Measurements from ENCODE around the gene CAMTA1.

The CAMTA1 gene

GRCh38 chr1:7485826-7486225 lies 700.6 kb downstream of the CAMTA1 start:
- Histone ChIP-seq H3K36me3 (ENCODE audit: insufficient read depth, low read length) (no peaks in the 10 kb centered on the region), H3K9me3 (ENCODE audit: insufficient read depth, low read depth, low read length) (no peaks in the 10 kb centered on the region), H3K9ac (ENCODE audit: low read depth, low read length) (no peak overlapping the region), H3K27me3 (ENCODE audit: insufficient read depth, low read length) (no peaks in the 10 kb centered on the region), H3K4me3 (ENCODE audit: low read length) (no peak overlapping the region), H3K4me1 (ENCODE audit: insufficient read depth, low read length) (no peaks in the 10 kb centered on the region), H3K27ac (ENCODE audit: low read depth, low read length) (no peak overlapping the region)
- WGBS: 95% methylated on average over 6 of the region's 6 CpGs

GRCh38 chr1:7487766-7488474 lies 702.7 kb downstream of the CAMTA1 start:
- peaks cover 3% of the 10 kb centered on the region for H3K4me1 ChIP-seq (ENCODE audit: insufficient read depth, low read length)
- no peak overlapping the region for H3K27ac ChIP-seq (ENCODE audit: low read depth, low read length)
- H3K27me3 ChIP-seq (ENCODE audit: insufficient read depth, low read length): no peaks in the 10 kb centered on the region
- H3K9me3 ChIP-seq (ENCODE audit: insufficient read depth, low read depth, low read length): no peaks in the 10 kb centered on the region
- no peaks in the 10 kb centered on the region for H3K36me3 ChIP-seq (ENCODE audit: insufficient read depth, low read length)
- 76% methylated on average over 8 of the region's 8 CpGs for WGBS
- H3K9ac ChIP-seq (ENCODE audit: low read depth, low read length): no peak overlapping the region
- H3K4me3 ChIP-seq (ENCODE audit: low read length): no peak overlapping the region

- Histone ChIP-seq H3K4me3 (ENCODE audit: low read length) (no peak overlapping the region), H3K36me3 (ENCODE audit: insufficient read depth, low read length) (no peaks in the 10 kb centered on the region), H3K27me3 (ENCODE audit: insufficient read depth, low read length) (no peaks in the 10 kb centered on the region), H3K27ac (ENCODE audit: low read depth, low read length) (no peak overlapping the region), H3K9ac (ENCODE audit: low read depth, low read length) (no peak overlapping the region), H3K4me1 (ENCODE audit: insufficient read depth, low read length) (peaks cover 3% of the 10 kb centered on the region), H3K9me3 (ENCODE audit: insufficient read depth, low read depth, low read length) (no peaks in the 10 kb centered on the region)
- WGBS: 89% methylated on average over 1 of the region's 1 CpG
These were observed 703.2 kb downstream of the CAMTA1 start for GRCh38 chr1:7488475-7488842.

- no peak overlapping the region for H3K27ac ChIP-seq (ENCODE audit: low read depth, low read length)
- WGBS: 94% methylated on average over 13 of the region's 13 CpGs
- H3K4me1 ChIP-seq (ENCODE audit: insufficient read depth, low read length): peaks cover 3% of the 10 kb centered on the region
- H3K9me3 ChIP-seq (ENCODE audit: insufficient read depth, low read depth, low read length): no peaks in the 10 kb centered on the region
- H3K4me3 ChIP-seq (ENCODE audit: low read length): no peak overlapping the region
- no peak overlapping the region for H3K9ac ChIP-seq (ENCODE audit: low read depth, low read length)
- no peaks in the 10 kb centered on the region for H3K27me3 ChIP-seq (ENCODE audit: insufficient read depth, low read length)
- H3K36me3 ChIP-seq (ENCODE audit: insufficient read depth, low read length): no peaks in the 10 kb centered on the region
These were observed 704.3 kb downstream of the CAMTA1 start for GRCh38 chr1:7489586-7489985.

GRCh38 chr1:7490576-7490975 lies 705.3 kb downstream of the CAMTA1 start:
- WGBS: 88% methylated on average over 10 of the region's 10 CpGs
- H3K9me3 ChIP-seq (ENCODE audit: insufficient read depth, low read depth, low read length): no peaks in the 10 kb centered on the region
- no peaks in the 10 kb centered on the region for H3K36me3 ChIP-seq (ENCODE audit: insufficient read depth, low read length)
- no peak overlapping the region for H3K4me3 ChIP-seq (ENCODE audit: low read length)
- no peaks in the 10 kb centered on the region for H3K27me3 ChIP-seq (ENCODE audit: insufficient read depth, low read length)
- no peak overlapping the region for H3K9ac ChIP-seq (ENCODE audit: low read depth, low read length)
- H3K4me1 ChIP-seq (ENCODE audit: insufficient read depth, low read length): peaks cover 3% of the 10 kb centered on the region
- no peak overlapping the region for H3K27ac ChIP-seq (ENCODE audit: low read depth, low read length)

GRCh38 chr1:7491109-7491817 lies 706.0 kb downstream of the CAMTA1 start:
- WGBS: 74% methylated on average over 17 of the region's 17 CpGs
- Histone ChIP-seq H3K27ac (ENCODE audit: low read depth, low read length) (no peak overlapping the region), H3K4me1 (ENCODE audit: insufficient read depth, low read length) (peaks cover 3% of the 10 kb centered on the region)

GRCh38 chr1:7491818-7492173 lies 706.5 kb downstream of the CAMTA1 start:
- no peak overlapping the region for H3K9ac ChIP-seq (ENCODE audit: low read depth, low read length)
- peaks cover 3% of the 10 kb centered on the region for H3K4me1 ChIP-seq (ENCODE audit: insufficient read depth, low read length)
- no peak overlapping the region for H3K27ac ChIP-seq (ENCODE audit: low read depth, low read length)
- no peaks in the 10 kb centered on the region for H3K27me3 ChIP-seq (ENCODE audit: insufficient read depth, low read length)
- H3K4me3 ChIP-seq (ENCODE audit: low read length): no peak overlapping the region
- H3K36me3 ChIP-seq (ENCODE audit: insufficient read depth, low read length): no peaks in the 10 kb centered on the region
- no peaks in the 10 kb centered on the region for H3K9me3 ChIP-seq (ENCODE audit: insufficient read depth, low read depth, low read length)
- WGBS: 57% methylated on average over 7 of the region's 7 CpGs

More at GRCh38 chr1:7491109-7491817, 706.0 kb downstream of the CAMTA1 start:
- Histone ChIP-seq H3K9ac (ENCODE audit: low read depth, low read length) (no peak overlapping the region), H3K4me3 (ENCODE audit: low read length) (no peak overlapping the region), H3K27me3 (ENCODE audit: insufficient read depth, low read length) (no peaks in the 10 kb centered on the region), H3K36me3 (ENCODE audit: insufficient read depth, low read length) (no peaks in the 10 kb centered on the region), H3K9me3 (ENCODE audit: insufficient read depth, low read depth, low read length) (no peaks in the 10 kb centered on the region)

GRCh38 chr1:7493711-7494454 lies 708.6 kb downstream of the CAMTA1 start:
- no peaks in the 10 kb centered on the region for H3K36me3 ChIP-seq (ENCODE audit: insufficient read depth, low read length)
- peaks cover 3% of the 10 kb centered on the region for H3K4me1 ChIP-seq (ENCODE audit: insufficient read depth, low read length)
- 80% methylated on average over 17 of the region's 17 CpGs for WGBS

GRCh38 chr1:7495962-7496361 lies 710.7 kb downstream of the CAMTA1 start:
- H3K9me3 ChIP-seq (ENCODE audit: insufficient read depth, low read depth, low read length): no peaks in the 10 kb centered on the region
- no peak overlapping the region for H3K27ac ChIP-seq (ENCODE audit: low read depth, low read length)
- H3K36me3 ChIP-seq (ENCODE audit: insufficient read depth, low read length): no peaks in the 10 kb centered on the region
- no peak overlapping the region for H3K4me3 ChIP-seq (ENCODE audit: low read length)
- H3K27me3 ChIP-seq (ENCODE audit: insufficient read depth, low read length): no peaks in the 10 kb centered on the region
- WGBS: 80% methylated on average over 11 of the region's 11 CpGs
- no peak overlapping the region for H3K9ac ChIP-seq (ENCODE audit: low read depth, low read length)
- H3K4me1 ChIP-seq (ENCODE audit: insufficient read depth, low read length): peaks cover 3% of the 10 kb centered on the region

More at GRCh38 chr1:7493711-7494454, 708.6 kb downstream of the CAMTA1 start:
- no peaks in the 10 kb centered on the region for H3K27me3 ChIP-seq (ENCODE audit: insufficient read depth, low read length)
- H3K9me3 ChIP-seq (ENCODE audit: insufficient read depth, low read depth, low read length): no peaks in the 10 kb centered on the region
- H3K27ac ChIP-seq (ENCODE audit: low read depth, low read length): no peak overlapping the region
- no peak overlapping the region for H3K4me3 ChIP-seq (ENCODE audit: low read length)
- H3K9ac ChIP-seq (ENCODE audit: low read depth, low read length): no peak overlapping the region

- H3K9me3 ChIP-seq (ENCODE audit: insufficient read depth, low read depth, low read length): no peaks in the 10 kb centered on the region
- no peaks in the 10 kb centered on the region for H3K36me3 ChIP-seq (ENCODE audit: insufficient read depth, low read length)
- no peak overlapping the region for H3K27ac ChIP-seq (ENCODE audit: low read depth, low read length)
- 82% methylated on average over 12 of the region's 12 CpGs for WGBS
- H3K9ac ChIP-seq (ENCODE audit: low read depth, low read length): no peak overlapping the region
- H3K27me3 ChIP-seq (ENCODE audit: insufficient read depth, low read length): no peaks in the 10 kb centered on the region
- no peak overlapping the region for H3K4me3 ChIP-seq (ENCODE audit: low read length)
- H3K4me1 ChIP-seq (ENCODE audit: insufficient read depth, low read length): 0 out of 2 replicates have a peak, but pooled peaks cover 8% of the 10 kb centered on the region
These were observed 711.9 kb downstream of the CAMTA1 start for GRCh38 chr1:7497107-7497637.
